IMR-90 (cell line): ENCODE data around the gene LETM1. TPM values are rescaled to one million over a fixed set of nuclear protein-coding genes. Genes with fewer than 3 reads are reported as not detected.

Experiments used
- ATAC-seq: fragments of 200-7000 bp; cut with Tn5 transposase; 2 replicates; pipeline ENCODE4 v1.9.1; 2020; ENCODE audit warnings: low read depth, mild to moderate bottlenecking, moderate library complexity
- BruUV-seq: library from RNA; stranded (reverse); fragments of 400-500 nt; replicated peaks from 2 replicates; lab custom pipeline; 2021; lab: Mats Ljungman, UMichigan
- CTCF ChIA-PET: fragments of 300-600 bp; formaldehyde crosslinking; extraction: SDS; loops from one replicate; lab custom pipeline; 2021; ENCODE audit warnings: antibody characterized with exemption; lab: Yijun Ruan, JAX
- POLR2A ChIA-PET: fragments of 300-600 bp; sonication (Branson Sonifier 250); formaldehyde crosslinking; loops from one replicate; lab custom pipeline; 2022; ENCODE audit warnings: antibody characterized with exemption; ENCODE audit not compliant: unreplicated experiment; lab: Charles Lee
- DNase-seq: peaks from one replicate; pipeline ENCODE4 v3.0.0; 2013
- H2AFZ ChIP-seq: replicated peaks from 2 replicates; pipeline ENCODE3; 2013; ENCODE audit warnings: low read length, mild to moderate bottlenecking; ENCODE audit not compliant: poor library complexity
- H2AK5ac ChIP-seq: 2 replicates; pipeline ENCODE4 v1.6.1; 2013; ENCODE audit warnings: low read depth, low read length, inconsistent platforms
- H2AK9ac ChIP-seq: replicated peaks from 2 replicates; pipeline ENCODE3; 2013; ENCODE audit warnings: mild to moderate bottlenecking, low read depth, low read length, moderate library complexity; ENCODE audit not compliant: poor library complexity
- H2BK120ac ChIP-seq: 2 replicates; pipeline ENCODE4 v1.6.1; 2013; ENCODE audit warnings: low read depth, low read length, inconsistent platforms
- H2BK15ac ChIP-seq: 3 replicates; pipeline ENCODE4 v1.6.1; 2013; ENCODE audit warnings: low read depth, low read length, inconsistent platforms
- H2BK20ac ChIP-seq: 2 replicates; pipeline ENCODE4 v1.6.1; 2013; ENCODE audit warnings: low read depth, mild to moderate bottlenecking, inconsistent platforms, low read length, moderate library complexity
- H2BK5ac ChIP-seq: 2 replicates; pipeline ENCODE4 v1.6.1; 2013; ENCODE audit warnings: mild to moderate bottlenecking, low read depth, low read length, inconsistent platforms; ENCODE audit not compliant: poor library complexity, severe bottlenecking
- H3K14ac ChIP-seq: replicated peaks from 2 replicates; pipeline ENCODE4 v1.6.1; 2013; ENCODE audit warnings: low read depth, low read length, inconsistent platforms
- H3K18ac ChIP-seq: 2 replicates; pipeline ENCODE4 v1.6.1; 2013; ENCODE audit warnings: low read depth, low read length, control low read depth
- H3K23ac ChIP-seq: 2 replicates; pipeline ENCODE4 v1.6.1; 2013; ENCODE audit warnings: low read depth, low read length, inconsistent platforms
- H3K27ac ChIP-seq: 2 replicates; pipeline ENCODE4 v1.5.1; 2013; ENCODE audit warnings: mild to moderate bottlenecking, control low read depth, low read length; ENCODE audit not compliant: insufficient read depth
- H3K27me3 ChIP-seq: 2 replicates; pipeline ENCODE4 v1.6.1; 2013; ENCODE audit warnings: low read length; ENCODE audit not compliant: control insufficient read depth, insufficient read depth
- H3K36me3 ChIP-seq: 2 replicates; pipeline ENCODE4 v1.6.1; 2013; ENCODE audit warnings: low read length, mixed read lengths; ENCODE audit not compliant: control insufficient read depth, insufficient read depth
- H3K4ac ChIP-seq: 2 replicates; pipeline ENCODE4 v1.6.1; 2013; ENCODE audit warnings: low read depth, low read length, inconsistent platforms
- H3K4me1 ChIP-seq: 2 replicates; pipeline ENCODE4 v1.6.1; 2013; ENCODE audit warnings: low read length, mixed read lengths; ENCODE audit not compliant: control insufficient read depth, insufficient read depth
- H3K4me2 ChIP-seq: 2 replicates; pipeline ENCODE4 v1.6.1; 2013; ENCODE audit warnings: low read depth, mild to moderate bottlenecking, control low read depth, low read length, moderate library complexity
- H3K4me3 ChIP-seq: 2 replicates; pipeline ENCODE4 v1.5.1; 2013; ENCODE audit warnings: low read depth, mild to moderate bottlenecking, control low read depth, low read length, moderate library complexity; ENCODE audit not compliant: insufficient read depth
- H3K56ac ChIP-seq: 2 replicates; pipeline ENCODE4 v1.6.1; 2013; ENCODE audit warnings: low read length, inconsistent platforms; ENCODE audit not compliant: insufficient read depth; ENCODE audit errors: extremely low read depth
- H3K79me1 ChIP-seq, 2 experiments: 2 replicates each; pipeline ENCODE4 v1.6.1; 2013; ENCODE audit warnings: low read length in 2 of 2, inconsistent platforms in 1 of 2, low read depth in 1 of 2
- H3K9ac ChIP-seq: 2 replicates; pipeline ENCODE4 v1.6.1; 2013; ENCODE audit warnings: low read depth, low read length, control low read depth
- H3K9me1 ChIP-seq: 2 replicates; pipeline ENCODE4 v1.6.1; 2013; ENCODE audit warnings: low read length, inconsistent platforms; ENCODE audit not compliant: insufficient read depth
- H3K9me3 ChIP-seq: 2 replicates; pipeline ENCODE4 v1.6.1; 2013; ENCODE audit warnings: low read length; ENCODE audit not compliant: control insufficient read depth, insufficient read depth
- H4K20me1 ChIP-seq: 2 replicates; pipeline ENCODE4 v1.6.1; 2013; ENCODE audit warnings: low read length, inconsistent platforms; ENCODE audit not compliant: insufficient read depth
- H4K5ac ChIP-seq: 2 replicates; pipeline ENCODE4 v1.6.1; 2013; ENCODE audit warnings: mild to moderate bottlenecking, low read depth, low read length, control low read depth
- H4K8ac ChIP-seq, 2 experiments: 2 replicates each; pipeline ENCODE4 v1.6.1; 2013; ENCODE audit warnings: low read depth in 2 of 2, low read length in 2 of 2, control low read depth in 1 of 2, inconsistent platforms in 1 of 2
- H4K91ac ChIP-seq: 2 replicates; pipeline ENCODE4 v1.6.1; 2013; ENCODE audit warnings: low read depth, low read length, inconsistent platforms; ENCODE audit not compliant: insufficient read depth
- BHLHE40 ChIP-seq: fragments of 150-350 bp; IDR thresholded peaks from 2 replicates; pipeline ENCODE4 v1.6.1; 2016; ENCODE audit warnings: mild to moderate bottlenecking, low read depth, low read length
- CEBPB ChIP-seq: IDR thresholded peaks from 2 replicates; pipeline ENCODE4 v1.6.1; 2012; ENCODE audit warnings: low read depth, low read length, improper control_type of control experiment
- CHD1 ChIP-seq: IDR thresholded peaks from 2 replicates; pipeline ENCODE4 v1.6.1; 2012; ENCODE audit warnings: low read depth, low read length, improper control_type of control experiment
- CTCF ChIP-seq: conservative IDR thresholded peaks from 2 replicates; pipeline ENCODE4 v1.5.1; 2012; ENCODE audit warnings: mild to moderate bottlenecking, low read depth, low read length, improper control_type of control experiment
- ELK1 ChIP-seq: fragments of 150-350 bp; IDR thresholded peaks from 2 replicates; pipeline ENCODE4 v1.6.1; 2016; ENCODE audit warnings: low read depth, mild to moderate bottlenecking, low read length, moderate library complexity, borderline replicate concordance
- FOS ChIP-seq: fragments of 150-350 bp; IDR thresholded peaks from 2 replicates; pipeline ENCODE4 v1.6.1; 2016; ENCODE audit warnings: low read depth, low read length
- MAFK ChIP-seq: IDR thresholded peaks from 2 replicates; pipeline ENCODE4 v1.6.1; 2012; ENCODE audit warnings: low read depth, low read length, improper control_type of control experiment
- MAZ ChIP-seq: IDR thresholded peaks from 2 replicates; pipeline ENCODE4 v1.6.1; 2012; ENCODE audit warnings: low read depth, mild to moderate bottlenecking, low read length, improper control_type of control experiment, moderate library complexity, borderline replicate concordance
- MXI1 ChIP-seq: IDR thresholded peaks from 2 replicates; pipeline ENCODE4 v1.6.1; 2012; ENCODE audit warnings: low read depth, mild to moderate bottlenecking, low read length, moderate library complexity, borderline replicate concordance
- POLR2A ChIP-seq: IDR thresholded peaks from 2 replicates; pipeline ENCODE4 v1.6.1; 2012; ENCODE audit warnings: mild to moderate bottlenecking, low read depth, low read length
- RAD21 ChIP-seq: IDR thresholded peaks from 2 replicates; pipeline ENCODE4 v1.6.1; 2012; ENCODE audit warnings: low read length, improper control_type of control experiment
- RCOR1 ChIP-seq: IDR thresholded peaks from 2 replicates; pipeline ENCODE4 v1.6.1; 2012; ENCODE audit warnings: mild to moderate bottlenecking, low read length, improper control_type of control experiment; ENCODE audit not compliant: insufficient replicate concordance
- RFX5 ChIP-seq: IDR thresholded peaks from 2 replicates; pipeline ENCODE4 v1.8.0; 2012; ENCODE audit warnings: low read depth, mild to moderate bottlenecking, low read length, moderate library complexity
- SMC3 ChIP-seq: fragments of 150-350 bp; IDR thresholded peaks from 2 replicates; pipeline ENCODE4 v1.6.1; 2016; ENCODE audit warnings: low read depth, mild to moderate bottlenecking, antibody characterized with exemption, low read length, moderate library complexity
- USF2 ChIP-seq: fragments of 150-350 bp; IDR thresholded peaks from 2 replicates; pipeline ENCODE4 v1.6.1; 2017; ENCODE audit warnings: mild to moderate bottlenecking, antibody characterized with exemption, low read length, low read depth
- WGBS, 2 experiments: methylation state at CpG; one replicate each; pipeline versions ENCODE4 v1.1.5 to v1.1.7; 2013; ENCODE audit warnings: missing lambda C conversion rate in 2 of 2; ENCODE audit not compliant: insufficient read length in 1 of 2; ENCODE audit errors: extremely low coverage in 2 of 2; 5-methylcytosine and 5-hydroxymethylcytosine counted together
- dilution Hi-C: fragments of 300-500 bp; cut with HindIII; formaldehyde crosslinking; loops from one replicate; pipeline ENCODE4 v1.14.3; 2018; ENCODE audit warnings: low sequenced_read_pairs; ENCODE audit not compliant: unreplicated experiment
- in situ Hi-C: fragments of 300-500 bp; cut with MboI; formaldehyde crosslinking; loops from 3 replicates; pipeline ENCODE4 v1.14.3; 2019; ENCODE audit warnings: low sequenced_read_pairs, inconsistent platforms, mixed read lengths
- intact Hi-C: fragments of 100-400 bp; cut with micrococcal nuclease; formaldehyde crosslinking; loops from 2 replicates; pipeline ENCODE4 v1.10.0; 2022
- polyA plus RNA-seq, 3 experiments: library from polyadenylated mRNA; depleted of rRNA; stranded (reverse); fragments of >200 nt; gene quantifications; 2 replicates each; pipeline ENCODE4 v1.2.3, GENCODE V29; 2012; ENCODE audit warnings: low replicate concordance in 1 of 3
- total RNA-seq: library from RNA; depleted of rRNA; stranded (reverse); fragments of >200 nt; gene quantifications from 2 replicates; pipeline ENCODE4 v1.2.3, GENCODE V29; 2012

Gene LETM1
- total and polyA plus RNA-seq, 2 of the 4 experiments (the other 2 are of a cell fraction) = 25.0 to 49.3 TPM

- intact Hi-C loops = no loop called here
- no peak overlapping the region for H3K4me3 ChIP-seq
- H2BK20ac ChIP-seq = no peak overlapping the region
- no peak overlapping the region for H3K4me2 ChIP-seq
- no peak overlapping the region for H2BK5ac ChIP-seq
- no peak overlapping the region for H4K8ac ChIP-seq
- H2AK9ac ChIP-seq = no peak overlapping the region
- dilution Hi-C loops = no loop called here
- POLR2A ChIA-PET = no interaction called here
- H3K14ac ChIP-seq = no peak overlapping the region
- no peak overlapping the region for H3K56ac ChIP-seq
- no peaks in the 10 kb centered on the region for H3K9me1 ChIP-seq
- H3K36me3 ChIP-seq = peaks cover 51% of the 10 kb centered on the region
- H3K79me1 ChIP-seq = peaks cover 0 to 4% of the 10 kb centered on the region in 2 experiments; a peak in 1 of 4 replicates
- DNase-seq (no peak), ATAC-seq (no peak)
- no peak overlapping the region for H2BK120ac ChIP-seq
- no peak overlapping the region for H2BK15ac ChIP-seq
- CTCF ChIA-PET = interaction anchor here (0.5 kb wide), 1 partner anchor 50 kb away, joined by 4 read pairs; no protein-coding TSS in a partner anchor
- no CpG with 5 or more reads among the region's 3 CpGs for WGBS, 2 experiments
- H4K91ac ChIP-seq = no peak overlapping the region
- no peak overlapping the region; the same call in 1 of the 2 replicates for H3K9ac ChIP-seq
- TF ChIP-seq MXI1 (no peak), CTCF (no peak), FOS (no peak), ELK1 (no peak), USF2 (no peak), MAZ (no peak), SMC3 (no peak), RCOR1 (no peak), RFX5 (no peak), CEBPB (no peak), POLR2A (no peak), MAFK (no peak), BHLHE40 (no peak), RAD21 (no peak), CHD1 (no peak)
- no peaks in the 10 kb centered on the region for H3K27me3 ChIP-seq
- no peak overlapping the region for H3K18ac ChIP-seq
- no peak overlapping the region for H3K27ac ChIP-seq
- peaks cover 3% of the 10 kb centered on the region; the same call in 1 of the 2 replicates for H3K4me1 ChIP-seq
- no peak overlapping the region for H2AFZ ChIP-seq
- H3K9me3 ChIP-seq = no peaks in the 10 kb centered on the region
- no peak overlapping the region for H3K23ac ChIP-seq
- no TSS peak for BruUV-seq
- no peak overlapping the region for H4K5ac ChIP-seq
- H4K20me1 ChIP-seq = no peaks in the 10 kb centered on the region; the same call in 1 of the 2 replicates
- no peak overlapping the region for H3K4ac ChIP-seq
- H2AK5ac ChIP-seq = no peak overlapping the region
- in situ Hi-C loops = no loop called here
Observed at GRCh38 chr4:1830234-1830633, 25.7 kb downstream of the LETM1 start.
